WTC11 (cell line): ENCODE measurements around the gene MYOCOS.

Source experiments
- CREB1 ChIP-seq: sonication (generic); formaldehyde crosslinking; IDR thresholded peaks from 2 replicates; pipeline ENCODE4 v1.8.0; 2023; ENCODE audit warnings: mild to moderate bottlenecking, missing genetic modification reagents
- CTCF ChIP-seq: fragments of 200-600 bp; IDR thresholded peaks from 2 replicates; pipeline ENCODE4 v1.8.0; 2022; ENCODE audit warnings: antibody characterized with exemption
- FOXJ3 ChIP-seq: sonication (generic); formaldehyde crosslinking; IDR thresholded peaks from 2 replicates; pipeline ENCODE4 v1.9.0; 2021; ENCODE audit warnings: missing genetic modification reagents, mild to moderate bottlenecking, borderline replicate concordance
- NR1H2 ChIP-seq: sonication (generic); formaldehyde crosslinking; IDR thresholded peaks from 2 replicates; pipeline ENCODE4 v1.9.0; 2021; ENCODE audit warnings: mild to moderate bottlenecking, moderate library complexity, missing genetic modification reagents
- NR2C2 ChIP-seq: sonication (generic); formaldehyde crosslinking; IDR thresholded peaks from 2 replicates; pipeline ENCODE4 v1.8.0; 2022; ENCODE audit warnings: mild to moderate bottlenecking, missing genetic modification reagents
- ZNF121 ChIP-seq: sonication (generic); formaldehyde crosslinking; IDR thresholded peaks from 2 replicates; pipeline ENCODE4 v1.8.0; 2023; ENCODE audit warnings: missing genetic modification reagents

GRCh38 chr1:171663036-171663853 is 41.2 kb downstream of the MYOCOS start:
- TF ChIP-seq FOXJ3 (CRISPR knock-in tag) (no peak), CTCF (no peak), CREB1 (CRISPR knock-in tag) (no peak), NR2C2 (CRISPR knock-in tag) (no peak), ZNF121 (CRISPR knock-in tag) (no peak), NR1H2 (CRISPR knock-in tag) (no peak)
